SK-N-SH treated with all-trans-retinoic acid at 6 μM for 48 hours (cell line): ENCODE data around the gene PLA2G15.

Source experiments
- ATAC-seq: fragments of 200-7000 bp; cut with Tn5 transposase; 3 replicates; pipeline ENCODE4 v1.9.1; 2020; ENCODE audit warnings: mild to moderate bottlenecking, moderate library complexity
- ARNTL ChIP-seq: fragments of 450-650 bp; formaldehyde crosslinking; IDR thresholded peaks from 2 replicates; pipeline ENCODE4 v1.5.0; 2020; ENCODE audit warnings: low read depth, mild to moderate bottlenecking, moderate library complexity, borderline replicate concordance
- CSDC2 ChIP-seq: fragments of 250-450 bp; sonication (Bioruptor Pico); IDR thresholded peaks from 2 replicates; pipeline ENCODE4 v1.5.0; 2020; ENCODE audit warnings: mild to moderate bottlenecking, moderate library complexity
- ESRRG ChIP-seq: fragments of 250-450 bp; sonication (Bioruptor Pico); IDR thresholded peaks from 2 replicates; pipeline ENCODE4 v1.6.1; 2021; ENCODE audit warnings: mild to moderate bottlenecking
- GLIS3 ChIP-seq: fragments of 250-450 bp; sonication (Bioruptor Pico); IDR thresholded peaks from 2 replicates; pipeline ENCODE4 v1.5.0; 2020; ENCODE audit warnings: mild to moderate bottlenecking, moderate library complexity
- ISL1 ChIP-seq: fragments of 250-450 bp; sonication (Bioruptor Pico); IDR thresholded peaks from 2 replicates; pipeline ENCODE4 v2.1.2; 2022; ENCODE audit warnings: mild to moderate bottlenecking, moderate library complexity
- OSR1 ChIP-seq: fragments of 250-450 bp; sonication (Bioruptor Pico); IDR thresholded peaks from 2 replicates; pipeline ENCODE4 v1.8.0; 2022; ENCODE audit warnings: moderate library complexity, mild to moderate bottlenecking, inconsistent platforms
- RARB ChIP-seq: fragments of 250-450 bp; sonication (Bioruptor Pico); IDR thresholded peaks from 2 replicates; pipeline ENCODE4 v1.8.0; 2021; ENCODE audit warnings: mild to moderate bottlenecking, moderate library complexity
- SNAI2 ChIP-seq: fragments of 250-450 bp; sonication (Bioruptor Pico); IDR thresholded peaks from 2 replicates; pipeline ENCODE4 v1.5.0; 2020; ENCODE audit warnings: mild to moderate bottlenecking, moderate library complexity
- TCF4 ChIP-seq: fragments of 250-450 bp; sonication (Bioruptor Pico); IDR thresholded peaks from 2 replicates; pipeline ENCODE4 v1.8.0; 2021; ENCODE audit warnings: mild to moderate bottlenecking, moderate library complexity, borderline replicate concordance
- TOX ChIP-seq: fragments of 250-450 bp; sonication (Bioruptor Pico); IDR thresholded peaks from 2 replicates; pipeline ENCODE4 v1.8.0; 2021; ENCODE audit warnings: mild to moderate bottlenecking, moderate library complexity, borderline replicate concordance
- ZC3H10 ChIP-seq: fragments of 250-450 bp; sonication (Bioruptor Pico); IDR thresholded peaks from 2 replicates; pipeline ENCODE4 v1.5.1; 2021; ENCODE audit warnings: mild to moderate bottlenecking, moderate library complexity
- ZFP3 ChIP-seq: fragments of 250-450 bp; sonication (Bioruptor Pico); IDR thresholded peaks from 2 replicates; pipeline ENCODE4 v1.5.0; 2020; ENCODE audit warnings: mild to moderate bottlenecking, moderate library complexity
- ZFP30 ChIP-seq: fragments of 450-650 bp; formaldehyde crosslinking; IDR thresholded peaks from 2 replicates; pipeline ENCODE4 v1.5.0; 2022; ENCODE audit warnings: mild to moderate bottlenecking, moderate library complexity
- ZNF565 ChIP-seq: fragments of 450-650 bp; formaldehyde crosslinking; conservative IDR thresholded peaks from 2 replicates; pipeline ENCODE4 v1.5.0; 2020; ENCODE audit warnings: low read depth, mild to moderate bottlenecking, moderate library complexity
- ZNF8 ChIP-seq: fragments of 450-650 bp; formaldehyde crosslinking; IDR thresholded peaks from 2 replicates; pipeline ENCODE4 v1.5.0; 2020; ENCODE audit warnings: mild to moderate bottlenecking, moderate library complexity
- TF ChIP-seq, protein P1 (sequence below): fragments of 250-450 bp; sonication (Bioruptor Pico); IDR thresholded peaks from 2 replicates; pipeline ENCODE4 v1.5.1; 2020; ENCODE audit warnings: low read depth, mild to moderate bottlenecking, moderate library complexity
- TF ChIP-seq, protein P2 (sequence below): fragments of 250-450 bp; sonication (Bioruptor Pico); IDR thresholded peaks from 2 replicates; pipeline ENCODE4 v1.8.0; 2021; ENCODE audit warnings: low read depth, mild to moderate bottlenecking, moderate library complexity, borderline replicate concordance
- TF ChIP-seq, protein P3 (sequence below): fragments of 250-450 bp; sonication (Bioruptor Pico); IDR thresholded peaks from 2 replicates; pipeline ENCODE4 v1.5.1; 2021; ENCODE audit warnings: mild to moderate bottlenecking, moderate library complexity
- TF ChIP-seq, protein P4 (sequence below): fragments of 250-450 bp; sonication (Bioruptor Pico); IDR thresholded peaks from 2 replicates; pipeline ENCODE4 v1.8.0; 2020; ENCODE audit warnings: mild to moderate bottlenecking, moderate library complexity, borderline replicate concordance
- TF ChIP-seq, protein P5 (sequence below): fragments of 250-450 bp; sonication (Bioruptor Pico); IDR thresholded peaks from 2 replicates; pipeline ENCODE4 v1.5.0; 2020; ENCODE audit warnings: mild to moderate bottlenecking, moderate library complexity

The PLA2G15 gene

DNA sequence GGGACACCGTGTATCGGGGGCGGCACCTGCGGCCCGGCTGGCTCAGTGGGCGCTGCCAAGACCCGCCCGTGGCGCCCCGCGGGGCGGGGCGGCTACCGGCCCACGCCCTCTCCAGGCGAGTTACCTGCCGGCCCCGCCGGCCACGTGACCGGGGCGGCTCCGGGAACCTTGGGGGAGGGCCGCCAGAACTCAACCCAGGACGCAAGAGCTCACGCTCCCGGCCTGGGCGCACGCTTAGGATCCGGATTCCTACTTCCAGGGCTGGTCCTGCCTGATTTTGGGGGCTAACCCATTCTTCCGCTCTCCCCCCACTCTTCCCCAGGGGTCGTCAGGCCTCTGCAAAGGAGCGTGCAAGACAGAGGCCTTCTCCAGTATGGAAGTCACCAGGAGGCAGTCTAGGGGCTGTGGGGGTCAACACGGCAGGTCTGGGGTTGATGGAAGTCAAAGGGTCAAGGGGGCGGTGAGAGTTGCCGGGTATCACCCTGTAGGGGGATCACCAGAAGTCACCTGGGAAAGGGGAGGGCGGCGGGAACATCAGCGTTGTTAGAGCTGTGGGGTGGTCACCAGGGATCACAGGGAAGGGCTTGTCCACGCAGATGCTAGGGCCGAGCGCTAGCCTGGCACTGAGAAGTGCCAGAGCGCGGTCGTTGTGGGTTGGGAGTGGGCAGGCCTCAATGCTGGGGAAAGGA is 8.9 kb upstream of the PLA2G15 start (continued):
- no peak for TF ChIP-seq RARB
- no peak for TF ChIP-seq CSDC2 (CRISPR knock-in tag)
- no peak for TF ChIP-seq ZC3H10 (CRISPR knock-in tag)
- no peak for TF ChIP-seq ZNF565 (CRISPR knock-in tag)
- no peak for TF ChIP-seq ZFP3 (CRISPR knock-in tag)
- no peak for TF ChIP-seq SNAI2 (CRISPR knock-in tag)
- no peak for TF ChIP-seq ZFP30 (CRISPR knock-in tag)
- TF ChIP-seq ESRRG, result no peak

DNA sequence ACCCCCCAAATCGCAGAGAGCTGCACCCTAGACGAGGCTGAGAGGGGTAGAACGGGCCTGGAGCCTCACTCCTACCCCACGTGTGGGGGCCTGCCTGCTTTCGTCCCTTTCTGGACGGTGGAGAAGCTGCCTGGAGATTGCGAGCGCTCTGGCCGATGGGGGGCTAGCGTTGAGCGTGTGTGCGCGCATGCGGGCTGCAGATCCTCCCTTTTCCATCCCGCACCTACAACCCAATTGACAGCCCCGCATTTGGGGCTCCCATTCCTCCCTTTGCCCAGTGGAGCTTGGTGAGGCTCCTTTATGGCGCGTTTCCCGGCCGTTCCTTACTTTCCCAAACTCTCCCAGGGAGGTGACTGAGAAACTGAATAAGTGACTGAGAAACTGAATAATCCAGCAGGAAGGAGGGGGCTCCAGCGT is 8.3 kb upstream of the PLA2G15 start:
- TF ChIP-seq, protein P1, sequence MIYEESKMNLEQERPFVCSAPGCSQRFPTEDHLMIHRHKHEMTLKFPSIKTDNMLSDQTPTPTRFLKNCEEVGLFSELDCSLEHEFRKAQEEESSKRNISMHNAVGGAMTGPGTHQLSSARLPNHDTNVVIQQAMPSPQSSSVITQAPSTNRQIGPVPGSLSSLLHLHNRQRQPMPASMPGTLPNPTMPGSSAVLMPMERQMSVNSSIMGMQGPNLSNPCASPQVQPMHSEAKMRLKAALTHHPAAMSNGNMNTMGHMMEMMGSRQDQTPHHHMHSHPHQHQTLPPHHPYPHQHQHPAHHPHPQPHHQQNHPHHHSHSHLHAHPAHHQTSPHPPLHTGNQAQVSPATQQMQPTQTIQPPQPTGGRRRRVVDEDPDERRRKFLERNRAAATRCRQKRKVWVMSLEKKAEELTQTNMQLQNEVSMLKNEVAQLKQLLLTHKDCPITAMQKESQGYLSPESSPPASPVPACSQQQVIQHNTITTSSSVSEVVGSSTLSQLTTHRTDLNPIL (CRISPR knock-in tag), result no peak
- TF ChIP-seq, protein P2, sequence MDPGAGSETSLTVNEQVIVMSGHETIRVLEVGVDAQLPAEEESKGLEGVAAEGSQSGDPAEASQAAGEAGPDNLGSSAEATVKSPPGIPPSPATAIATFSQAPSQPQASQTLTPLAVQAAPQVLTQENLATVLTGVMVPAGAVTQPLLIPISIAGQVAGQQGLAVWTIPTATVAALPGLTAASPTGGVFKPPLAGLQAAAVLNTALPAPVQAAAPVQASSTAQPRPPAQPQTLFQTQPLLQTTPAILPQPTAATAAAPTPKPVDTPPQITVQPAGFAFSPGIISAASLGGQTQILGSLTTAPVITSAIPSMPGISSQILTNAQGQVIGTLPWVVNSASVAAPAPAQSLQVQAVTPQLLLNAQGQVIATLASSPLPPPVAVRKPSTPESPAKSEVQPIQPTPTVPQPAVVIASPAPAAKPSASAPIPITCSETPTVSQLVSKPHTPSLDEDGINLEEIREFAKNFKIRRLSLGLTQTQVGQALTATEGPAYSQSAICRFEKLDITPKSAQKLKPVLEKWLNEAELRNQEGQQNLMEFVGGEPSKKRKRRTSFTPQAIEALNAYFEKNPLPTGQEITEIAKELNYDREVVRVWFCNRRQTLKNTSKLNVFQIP (CRISPR knock-in tag), result no peak
- no peak for TF ChIP-seq RARB
- no peak for ATAC-seq

DNA sequence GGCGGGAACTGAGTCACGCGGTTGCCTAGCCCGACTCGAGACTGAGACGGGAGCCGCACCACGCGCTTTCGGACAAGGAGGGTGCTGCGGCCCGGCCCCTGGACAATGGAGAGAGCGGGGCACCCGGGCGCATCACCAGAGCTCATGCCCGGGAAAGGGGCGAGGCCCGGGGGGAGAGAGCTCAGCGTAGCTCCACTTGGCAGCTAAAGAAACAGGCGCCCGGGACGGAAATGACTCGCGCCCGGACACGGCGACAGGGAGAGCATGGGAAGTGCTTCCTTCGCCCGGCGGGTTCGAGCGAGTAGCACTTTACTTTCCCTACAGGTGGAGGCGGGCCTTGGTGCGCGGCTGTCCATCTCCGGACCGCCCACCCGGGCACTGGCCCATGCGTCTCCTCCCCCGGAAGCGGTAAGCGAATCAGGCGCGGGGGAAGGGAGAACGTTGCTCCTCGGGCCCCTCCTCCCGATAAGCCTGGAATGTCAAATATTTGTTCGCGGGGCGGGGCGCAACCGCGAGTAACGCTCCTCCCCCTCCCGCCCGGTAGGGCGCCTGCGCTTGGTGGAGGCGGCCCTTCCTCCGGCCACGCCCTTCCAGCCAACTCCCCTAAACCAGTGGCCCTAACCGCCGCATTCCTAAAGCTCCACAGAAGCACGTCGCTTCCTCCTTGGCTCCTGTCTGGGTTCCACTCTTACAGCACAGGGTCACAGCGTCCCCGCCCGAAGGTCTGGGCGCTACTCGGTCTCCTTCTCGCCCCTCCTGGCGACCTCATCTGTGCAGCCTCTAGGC is 7.7 kb upstream of the PLA2G15 start:
- TF ChIP-seq, protein P3, sequence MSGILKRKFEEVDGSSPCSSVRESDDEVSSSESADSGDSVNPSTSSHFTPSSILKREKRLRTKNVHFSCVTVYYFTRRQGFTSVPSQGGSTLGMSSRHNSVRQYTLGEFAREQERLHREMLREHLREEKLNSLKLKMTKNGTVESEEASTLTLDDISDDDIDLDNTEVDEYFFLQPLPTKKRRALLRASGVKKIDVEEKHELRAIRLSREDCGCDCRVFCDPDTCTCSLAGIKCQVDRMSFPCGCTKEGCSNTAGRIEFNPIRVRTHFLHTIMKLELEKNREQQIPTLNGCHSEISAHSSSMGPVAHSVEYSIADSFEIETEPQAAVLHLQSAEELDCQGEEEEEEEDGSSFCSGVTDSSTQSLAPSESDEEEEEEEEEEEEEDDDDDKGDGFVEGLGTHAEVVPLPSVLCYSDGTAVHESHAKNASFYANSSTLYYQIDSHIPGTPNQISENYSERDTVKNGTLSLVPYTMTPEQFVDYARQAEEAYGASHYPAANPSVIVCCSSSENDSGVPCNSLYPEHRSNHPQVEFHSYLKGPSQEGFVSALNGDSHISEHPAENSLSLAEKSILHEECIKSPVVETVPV (CRISPR knock-in tag), result 0 out of 2 replicates have a peak, but pooled peaks have one; percentile 20
- TF ChIP-seq ZFP3 (CRISPR knock-in tag) (0 out of 2 replicates have a peak, but pooled peaks have one; percentile 16), TCF4 (CRISPR knock-in tag) (no peak), OSR1 (CRISPR knock-in tag) (no peak), TOX (CRISPR knock-in tag) (no peak), ZNF8 (CRISPR knock-in tag) (no peak), GLIS3 (CRISPR knock-in tag) (no peak), ESRRG (no peak), ISL1 (CRISPR knock-in tag) (no peak), SNAI2 (CRISPR knock-in tag) (0 out of 2 replicates have a peak, but pooled peaks have one; percentile 11), ZFP30 (CRISPR knock-in tag) (no peak), RARB (no peak), ARNTL (CRISPR knock-in tag) (no peak), ZC3H10 (CRISPR knock-in tag) (no peak), ZNF565 (CRISPR knock-in tag) (no peak)
- TF ChIP-seq, protein P4, sequence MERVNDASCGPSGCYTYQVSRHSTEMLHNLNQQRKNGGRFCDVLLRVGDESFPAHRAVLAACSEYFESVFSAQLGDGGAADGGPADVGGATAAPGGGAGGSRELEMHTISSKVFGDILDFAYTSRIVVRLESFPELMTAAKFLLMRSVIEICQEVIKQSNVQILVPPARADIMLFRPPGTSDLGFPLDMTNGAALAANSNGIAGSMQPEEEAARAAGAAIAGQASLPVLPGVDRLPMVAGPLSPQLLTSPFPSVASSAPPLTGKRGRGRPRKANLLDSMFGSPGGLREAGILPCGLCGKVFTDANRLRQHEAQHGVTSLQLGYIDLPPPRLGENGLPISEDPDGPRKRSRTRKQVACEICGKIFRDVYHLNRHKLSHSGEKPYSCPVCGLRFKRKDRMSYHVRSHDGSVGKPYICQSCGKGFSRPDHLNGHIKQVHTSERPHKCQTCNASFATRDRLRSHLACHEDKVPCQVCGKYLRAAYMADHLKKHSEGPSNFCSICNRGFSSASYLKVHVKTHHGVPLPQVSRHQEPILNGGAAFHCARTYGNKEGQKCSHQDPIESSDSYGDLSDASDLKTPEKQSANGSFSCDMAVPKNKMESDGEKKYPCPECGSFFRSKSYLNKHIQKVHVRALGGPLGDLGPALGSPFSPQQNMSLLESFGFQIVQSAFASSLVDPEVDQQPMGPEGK (CRISPR knock-in tag), result no peak
- TF ChIP-seq, protein P1 (CRISPR knock-in tag), result no peak
- TF ChIP-seq, protein P5, sequence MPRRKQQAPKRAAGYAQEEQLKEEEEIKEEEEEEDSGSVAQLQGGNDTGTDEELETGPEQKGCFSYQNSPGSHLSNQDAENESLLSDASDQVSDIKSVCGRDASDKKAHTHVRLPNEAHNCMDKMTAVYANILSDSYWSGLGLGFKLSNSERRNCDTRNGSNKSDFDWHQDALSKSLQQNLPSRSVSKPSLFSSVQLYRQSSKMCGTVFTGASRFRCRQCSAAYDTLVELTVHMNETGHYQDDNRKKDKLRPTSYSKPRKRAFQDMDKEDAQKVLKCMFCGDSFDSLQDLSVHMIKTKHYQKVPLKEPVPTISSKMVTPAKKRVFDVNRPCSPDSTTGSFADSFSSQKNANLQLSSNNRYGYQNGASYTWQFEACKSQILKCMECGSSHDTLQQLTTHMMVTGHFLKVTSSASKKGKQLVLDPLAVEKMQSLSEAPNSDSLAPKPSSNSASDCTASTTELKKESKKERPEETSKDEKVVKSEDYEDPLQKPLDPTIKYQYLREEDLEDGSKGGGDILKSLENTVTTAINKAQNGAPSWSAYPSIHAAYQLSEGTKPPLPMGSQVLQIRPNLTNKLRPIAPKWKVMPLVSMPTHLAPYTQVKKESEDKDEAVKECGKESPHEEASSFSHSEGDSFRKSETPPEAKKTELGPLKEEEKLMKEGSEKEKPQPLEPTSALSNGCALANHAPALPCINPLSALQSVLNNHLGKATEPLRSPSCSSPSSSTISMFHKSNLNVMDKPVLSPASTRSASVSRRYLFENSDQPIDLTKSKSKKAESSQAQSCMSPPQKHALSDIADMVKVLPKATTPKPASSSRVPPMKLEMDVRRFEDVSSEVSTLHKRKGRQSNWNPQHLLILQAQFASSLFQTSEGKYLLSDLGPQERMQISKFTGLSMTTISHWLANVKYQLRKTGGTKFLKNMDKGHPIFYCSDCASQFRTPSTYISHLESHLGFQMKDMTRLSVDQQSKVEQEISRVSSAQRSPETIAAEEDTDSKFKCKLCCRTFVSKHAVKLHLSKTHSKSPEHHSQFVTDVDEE (CRISPR knock-in tag), result no peak
- TF ChIP-seq, protein P2 (CRISPR knock-in tag), result no peak
- peak; percentile 95 for ATAC-seq
